GM18519 (cell line): ENCODE measurements around the gene PCDHB14.
"Not testable (repeated sequence)": the region's sequence is repeated elsewhere in the genome, so short reads cannot be mapped to it uniquely, and the experiment has no call there.

Source experiments
- ATAC-seq: cut with Tn5 transposase; IDR thresholded peaks from one replicate; pipeline ENCODE4 v1.9.1; 2021; ENCODE audit warnings: mild to moderate bottlenecking, moderate library complexity; ENCODE audit not compliant: unreplicated experiment, low FRiP score

PCDHB14 gene

DNA sequence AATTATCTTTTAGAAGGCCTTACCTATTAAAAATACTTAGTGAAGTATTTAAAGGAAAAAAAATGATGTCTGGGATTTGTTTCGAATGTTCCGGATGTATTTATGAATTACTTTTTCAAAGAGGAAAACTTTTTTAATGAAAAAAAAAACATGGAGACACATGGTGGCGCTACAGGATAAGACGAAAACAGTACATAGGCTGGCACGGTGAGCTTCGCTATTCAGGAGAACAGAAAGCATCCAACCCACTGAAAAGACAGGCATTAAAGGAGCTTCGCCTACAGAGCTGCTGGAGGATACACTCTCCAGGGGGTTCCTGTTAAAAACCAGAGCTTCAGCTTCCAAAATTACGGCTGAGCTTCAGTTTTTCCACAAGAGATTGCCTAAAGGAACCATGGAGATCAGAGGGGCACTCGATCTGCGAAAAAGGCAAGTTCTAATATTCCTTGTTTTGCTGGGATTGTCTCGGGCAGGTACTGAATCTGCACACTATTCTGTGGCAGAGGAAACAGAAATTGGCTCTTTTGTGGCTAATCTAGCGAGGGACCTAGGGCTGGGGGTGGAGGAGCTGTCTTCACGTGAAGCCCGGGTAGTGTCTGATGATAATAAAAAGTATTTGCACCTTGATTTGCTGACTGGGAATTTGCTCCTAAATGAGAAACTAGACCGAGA lies at the start of gene PCDHB14:
PCDHB14 (plus strand) TSS at position 232 of the 672 bp plus-strand sequence; CDS start at position 395, 163 bp downstream.
- ATAC-seq, result no peak

DNA sequence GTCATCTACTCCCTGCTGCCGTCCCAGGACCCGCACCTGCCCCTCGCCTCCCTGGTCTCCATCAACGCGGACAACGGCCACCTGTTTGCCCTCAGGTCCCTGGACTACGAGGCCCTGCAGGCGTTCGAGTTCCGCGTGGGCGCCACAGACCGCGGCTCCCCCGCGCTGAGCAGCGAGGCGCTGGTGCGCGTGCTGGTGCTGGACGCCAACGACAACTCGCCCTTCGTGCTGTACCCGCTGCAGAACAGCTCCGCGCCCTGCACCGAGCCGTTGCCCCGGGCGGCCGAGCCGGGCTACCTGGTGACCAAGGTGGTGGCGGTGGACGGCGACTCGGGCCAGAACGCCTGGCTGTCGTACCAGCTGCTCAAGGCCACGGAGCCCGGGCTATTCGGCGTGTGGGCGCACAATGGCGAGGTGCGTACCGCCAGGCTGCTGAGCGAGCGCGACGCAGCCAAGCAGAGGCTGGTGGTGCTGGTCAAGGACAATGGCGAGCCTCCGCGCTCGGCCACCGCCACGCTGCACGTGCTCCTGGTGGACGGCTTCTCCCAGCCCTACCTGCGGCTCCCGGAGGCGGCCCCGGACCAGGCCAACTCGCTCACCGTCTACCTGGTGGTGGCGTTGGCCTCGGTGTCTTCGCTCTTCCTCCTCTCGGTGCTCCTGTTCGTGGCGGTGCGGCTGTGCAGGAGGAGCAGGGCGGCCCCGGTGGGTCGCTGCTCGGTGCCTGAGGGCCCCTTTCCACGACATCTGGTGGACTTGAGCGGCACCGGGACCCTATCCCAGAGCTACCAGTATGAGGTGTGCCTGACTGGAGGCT lies 48.6 kb upstream of the PCDHB14 start:
- not testable (repeated sequence) for ATAC-seq

DNA sequence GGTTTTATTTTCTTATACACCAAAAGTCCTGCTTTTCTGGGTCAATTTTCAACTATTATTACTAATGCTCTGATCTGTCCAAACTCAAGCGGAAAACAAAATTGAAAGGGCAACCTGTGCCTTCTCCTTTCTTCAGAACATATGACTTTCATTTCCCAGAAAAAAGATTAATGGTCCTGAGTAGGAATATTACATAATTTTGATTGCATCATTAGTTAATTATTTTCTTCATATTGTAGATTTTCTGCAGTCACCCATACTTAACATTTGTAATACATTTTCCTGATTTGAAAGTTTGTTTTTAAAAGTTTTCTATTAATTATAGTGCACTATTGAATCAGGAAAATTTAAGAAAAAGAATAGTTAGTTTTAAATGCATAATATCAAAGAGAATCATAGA lies 47.2 kb upstream of the PCDHB14 start:
- ATAC-seq, result no peak

DNA sequence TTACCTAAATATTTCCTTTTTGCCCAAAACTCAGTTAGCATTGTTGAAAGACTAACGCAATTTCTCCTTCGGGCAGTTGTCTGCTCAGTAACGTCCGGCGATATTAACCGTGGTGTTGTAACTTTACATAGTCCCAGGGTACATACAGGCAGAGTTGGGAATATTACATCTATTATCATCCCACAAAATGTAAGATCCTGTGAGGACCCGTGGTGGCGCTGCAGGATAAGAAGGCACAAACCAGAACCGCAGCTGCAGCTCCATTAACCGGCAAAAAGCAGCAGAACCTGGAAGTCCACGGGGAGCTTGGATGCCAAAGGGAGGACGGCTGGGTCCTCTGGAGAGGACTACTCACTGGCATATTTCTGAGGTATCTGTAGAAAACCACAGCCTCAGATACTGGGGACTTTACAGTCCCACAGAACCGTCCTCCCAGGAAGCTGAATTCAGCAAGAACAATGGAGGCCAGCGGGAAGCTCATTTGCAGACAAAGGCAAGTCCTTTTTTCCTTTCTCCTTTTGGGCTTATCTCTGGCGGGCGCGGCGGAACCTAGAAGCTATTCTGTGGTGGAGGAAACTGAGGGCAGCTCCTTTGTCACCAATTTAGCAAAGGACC lies 45.5 kb upstream of the PCDHB14 start, which contains the start of gene PCDHB8:
PCDHB8 (plus strand) TSS at position 214 of the 615 bp plus-strand sequence; CDS start at position 459, 245 bp downstream.
- ATAC-seq, result not testable (repeated sequence)

DNA sequence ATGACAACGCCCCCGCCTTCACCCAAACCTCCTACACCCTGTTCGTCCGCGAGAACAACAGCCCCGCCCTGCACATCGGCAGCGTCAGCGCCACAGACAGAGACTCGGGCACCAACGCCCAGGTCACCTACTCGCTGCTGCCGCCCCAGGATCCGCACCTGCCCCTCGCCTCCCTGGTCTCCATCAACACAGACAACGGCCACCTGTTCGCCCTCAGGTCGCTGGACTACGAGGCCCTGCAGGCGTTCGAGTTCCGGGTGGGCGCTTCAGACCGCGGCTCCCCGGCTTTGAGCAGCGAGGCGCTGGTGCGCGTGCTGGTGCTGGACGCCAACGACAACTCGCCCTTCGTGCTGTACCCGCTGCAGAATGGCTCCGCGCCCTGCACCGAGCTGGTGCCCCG lies 43.8 kb upstream of the PCDHB14 start:
- ATAC-seq, result not testable (repeated sequence)

DNA sequence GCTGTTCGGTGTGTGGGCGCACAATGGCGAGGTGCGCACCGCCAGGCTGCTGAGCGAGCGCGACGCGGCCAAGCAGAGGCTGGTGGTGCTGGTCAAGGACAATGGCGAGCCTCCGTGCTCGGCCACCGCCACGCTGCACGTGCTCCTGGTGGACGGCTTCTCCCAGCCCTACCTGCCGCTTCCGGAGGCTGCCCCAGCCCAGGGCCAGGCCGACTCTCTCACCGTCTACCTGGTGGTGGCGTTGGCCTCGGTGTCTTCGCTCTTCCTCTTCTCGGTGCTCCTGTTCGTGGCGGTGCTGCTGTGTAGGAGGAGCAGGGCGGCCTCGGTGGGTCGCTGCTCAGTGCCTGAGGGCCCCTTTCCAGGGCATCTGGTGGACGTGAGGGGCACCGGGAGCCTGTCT lies 43.3 kb upstream of the PCDHB14 start:
- not testable (repeated sequence) for ATAC-seq

DNA sequence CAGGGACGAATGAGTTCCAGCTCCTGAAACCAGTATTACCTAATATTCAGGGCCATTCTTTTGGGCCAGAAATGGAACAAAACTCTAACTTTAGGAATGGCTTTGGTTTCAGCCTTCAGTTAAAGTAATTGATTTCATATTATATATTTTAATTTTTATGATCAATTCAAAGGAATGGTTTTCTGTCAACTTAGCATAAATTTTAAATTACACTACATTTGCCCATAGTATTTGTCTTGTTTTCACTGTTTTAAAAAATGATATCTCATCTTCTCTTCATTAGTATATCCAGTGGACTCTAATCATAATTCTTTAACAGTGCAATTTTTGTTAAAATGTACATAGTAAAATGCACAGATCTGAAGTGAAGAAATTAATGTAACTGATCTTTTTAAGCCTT lies 42.8 kb upstream of the PCDHB14 start:
- ATAC-seq, result no peak

DNA sequence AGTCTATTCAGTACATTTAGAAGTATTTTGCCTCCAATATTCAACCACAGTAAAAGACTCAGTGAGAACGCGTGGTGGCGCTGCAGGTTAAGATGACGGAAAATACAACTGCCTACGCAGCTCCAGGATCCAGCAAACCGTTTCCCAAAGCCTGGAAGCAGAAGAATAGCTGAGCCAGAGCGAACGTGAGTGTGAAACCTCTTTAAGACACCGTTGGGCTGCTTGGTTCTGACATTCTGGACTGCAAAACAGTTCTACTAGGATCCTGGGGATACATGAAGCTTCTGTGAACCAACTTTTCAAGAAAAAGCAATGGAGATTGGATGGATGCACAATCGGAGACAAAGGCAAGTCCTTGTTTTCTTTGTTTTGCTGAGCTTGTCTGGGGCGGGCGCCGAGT lies 40.9 kb upstream of the PCDHB14 start, which contains the start of gene PCDHB16:
PCDHB16 (plus strand) TSS at position 140 of the 400 bp plus-strand sequence; CDS start at position 313, 173 bp downstream.
- no peak for ATAC-seq

DNA sequence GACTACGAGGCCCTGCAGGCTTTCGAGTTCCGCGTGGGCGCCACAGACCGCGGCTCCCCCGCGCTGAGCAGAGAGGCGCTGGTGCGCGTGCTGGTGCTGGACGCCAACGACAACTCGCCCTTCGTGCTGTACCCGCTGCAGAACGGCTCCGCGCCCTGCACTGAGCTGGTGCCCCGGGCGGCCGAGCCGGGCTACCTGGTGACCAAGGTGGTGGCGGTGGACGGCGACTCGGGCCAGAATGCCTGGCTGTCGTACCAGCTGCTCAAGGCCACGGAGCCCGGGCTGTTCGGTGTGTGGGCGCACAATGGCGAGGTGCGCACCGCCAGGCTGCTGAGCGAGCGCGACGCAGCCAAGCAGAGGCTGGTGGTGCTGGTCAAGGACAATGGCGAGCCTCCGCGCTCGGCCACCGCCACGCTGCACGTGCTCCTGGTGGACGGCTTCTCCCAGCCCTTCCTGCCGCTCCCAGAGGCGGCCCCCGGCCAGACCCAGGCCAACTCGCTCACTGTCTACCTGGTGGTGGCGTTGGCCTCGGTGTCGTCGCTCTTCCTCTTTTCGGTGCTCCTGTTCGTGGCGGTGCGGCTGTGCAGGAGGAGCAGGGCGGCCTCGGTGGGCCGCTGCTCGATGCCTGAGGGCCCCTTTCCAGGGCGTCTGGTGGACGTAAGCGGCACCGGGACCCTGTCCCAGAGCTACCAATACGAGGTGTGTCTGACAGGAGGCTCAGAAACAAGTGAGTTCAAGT lies 38.9 kb upstream of the PCDHB14 start:
- not testable (repeated sequence) for ATAC-seq

DNA sequence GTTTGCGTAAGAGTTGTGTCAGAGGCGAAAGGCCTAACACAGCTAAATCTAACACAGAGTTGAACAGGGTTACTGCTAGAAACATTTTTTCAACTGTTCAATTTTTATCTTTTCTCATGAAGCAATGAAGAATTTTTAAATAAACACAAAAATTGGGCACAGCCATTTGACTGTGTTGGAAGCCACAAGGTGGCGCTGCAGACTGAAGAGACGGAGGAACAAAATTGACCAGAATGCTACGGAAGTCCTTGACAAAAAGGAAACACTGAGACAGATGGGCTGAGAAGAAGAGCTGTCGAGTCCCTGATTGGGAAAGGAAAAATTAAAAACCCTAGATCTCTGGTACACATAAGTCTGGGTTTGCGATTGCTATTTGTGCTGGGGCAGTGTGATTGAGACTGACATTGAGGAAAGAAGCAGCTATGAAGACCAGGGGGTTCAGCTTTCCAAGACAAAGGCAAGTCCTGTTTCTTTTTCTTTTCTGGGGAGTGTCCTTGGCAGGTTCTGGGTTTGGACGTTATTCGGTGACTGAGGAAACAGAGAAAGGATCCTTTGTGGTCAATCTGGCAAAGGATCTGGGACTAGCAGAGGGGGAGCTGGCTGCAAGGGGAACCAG lies 36.1 kb upstream of the PCDHB14 start, which contains the start of gene PCDHB9:
PCDHB9 (plus strand) TSS at position 265 of the 616 bp plus-strand sequence; CDS start at position 423, 158 bp downstream.
- no peak for ATAC-seq

DNA sequence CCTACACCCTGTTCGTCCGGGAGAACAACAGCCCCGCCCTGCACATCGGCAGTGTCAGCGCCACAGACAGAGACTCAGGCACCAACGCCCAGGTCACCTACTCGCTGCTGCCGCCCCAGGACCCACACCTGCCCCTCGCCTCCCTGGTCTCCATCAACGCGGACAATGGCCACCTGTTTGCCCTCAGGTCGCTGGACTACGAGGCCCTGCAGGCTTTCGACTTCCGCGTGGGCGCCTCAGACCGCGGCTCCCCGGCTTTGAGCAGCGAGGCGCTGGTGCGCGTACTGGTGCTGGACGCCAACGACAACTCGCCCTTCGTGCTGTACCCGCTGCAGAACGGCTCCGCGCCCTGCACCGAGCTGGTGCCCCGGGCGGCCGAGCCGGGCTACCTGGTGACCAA lies 34.5 kb upstream of the PCDHB14 start:
- ATAC-seq, result not testable (repeated sequence)

DNA sequence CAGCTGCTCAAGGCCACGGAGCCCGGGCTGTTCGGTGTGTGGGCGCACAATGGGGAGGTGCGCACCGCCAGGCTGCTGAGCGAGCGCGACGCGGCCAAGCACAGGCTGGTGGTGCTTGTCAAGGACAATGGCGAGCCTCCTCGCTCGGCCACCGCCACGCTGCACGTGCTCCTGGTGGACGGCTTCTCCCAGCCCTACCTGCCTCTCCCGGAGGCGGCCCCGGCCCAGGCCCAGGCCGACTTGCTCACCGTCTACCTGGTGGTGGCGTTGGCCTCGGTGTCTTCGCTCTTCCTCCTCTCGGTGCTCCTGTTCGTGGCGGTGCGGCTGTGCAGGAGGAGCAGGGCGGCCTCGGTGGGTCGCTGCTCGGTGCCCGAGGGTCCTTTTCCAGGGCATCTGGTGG lies 34.0 kb upstream of the PCDHB14 start:
- not testable (repeated sequence) for ATAC-seq

DNA sequence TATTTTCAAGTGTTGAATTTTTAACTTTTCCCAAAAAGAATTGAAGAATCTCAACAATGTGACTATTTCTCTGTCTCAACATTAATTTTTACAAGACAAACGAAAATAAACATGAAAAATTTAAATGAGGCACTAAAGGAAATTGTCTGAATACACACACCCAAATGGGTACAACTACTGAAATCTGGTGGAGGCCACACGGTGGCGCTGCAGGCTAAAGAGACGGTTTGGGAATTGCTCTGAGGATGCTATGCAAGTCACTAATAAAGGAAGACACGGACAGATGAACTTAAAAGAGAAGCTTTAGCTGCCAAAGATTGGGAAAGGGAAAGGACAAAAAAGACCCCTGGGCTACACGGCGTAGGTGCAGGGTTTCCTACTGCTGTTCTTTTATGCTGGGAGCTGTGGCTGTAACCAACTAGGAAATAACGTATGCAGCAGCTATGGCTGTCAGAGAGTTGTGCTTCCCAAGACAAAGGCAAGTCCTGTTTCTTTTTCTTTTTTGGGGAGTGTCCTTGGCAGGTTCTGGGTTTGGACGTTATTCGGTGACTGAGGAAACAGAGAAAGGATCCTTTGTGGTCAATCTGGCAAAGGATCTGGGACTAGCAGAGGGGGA lies 30.9 kb upstream of the PCDHB14 start, which contains the start of gene PCDHB10:
PCDHB10 (plus strand) TSS at position 244 of the 616 bp plus-strand sequence; CDS start at position 444, 200 bp downstream.
- ATAC-seq, result no peak

DNA sequence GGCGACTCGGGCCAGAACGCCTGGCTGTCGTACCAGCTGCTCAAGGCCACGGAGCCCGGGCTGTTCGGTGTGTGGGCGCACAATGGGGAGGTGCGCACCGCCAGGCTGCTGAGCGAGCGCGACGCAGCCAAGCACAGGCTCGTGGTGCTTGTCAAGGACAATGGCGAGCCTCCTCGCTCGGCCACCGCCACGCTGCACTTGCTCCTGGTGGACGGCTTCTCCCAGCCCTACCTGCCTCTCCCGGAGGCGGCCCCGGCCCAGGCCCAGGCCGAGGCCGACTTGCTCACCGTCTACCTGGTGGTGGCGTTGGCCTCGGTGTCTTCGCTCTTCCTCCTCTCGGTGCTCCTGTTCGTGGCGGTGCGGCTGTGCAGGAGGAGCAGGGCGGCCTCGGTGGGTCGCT lies 28.8 kb upstream of the PCDHB14 start:
- ATAC-seq, result not testable (repeated sequence)

DNA sequence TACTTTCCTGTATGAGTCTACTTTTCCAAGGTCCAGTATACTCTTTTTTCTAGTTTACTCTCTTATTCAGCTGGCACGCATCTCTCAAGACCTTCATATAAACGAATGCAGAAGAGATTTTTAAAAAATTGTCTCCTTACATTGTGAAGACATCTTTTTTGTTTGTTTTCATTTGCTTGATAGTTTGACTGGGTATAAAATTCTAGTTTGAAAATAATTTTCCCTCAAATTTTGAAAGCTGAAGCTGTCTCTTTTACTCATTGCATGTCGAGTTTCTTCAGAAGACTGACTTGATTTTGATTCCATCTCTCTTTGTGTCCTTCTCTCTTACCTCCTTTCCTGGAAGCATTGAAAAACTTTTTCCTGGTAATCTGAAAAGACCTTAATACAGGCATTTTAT lies 26.8 kb upstream of the PCDHB14 start:
- ATAC-seq, result no peak

DNA sequence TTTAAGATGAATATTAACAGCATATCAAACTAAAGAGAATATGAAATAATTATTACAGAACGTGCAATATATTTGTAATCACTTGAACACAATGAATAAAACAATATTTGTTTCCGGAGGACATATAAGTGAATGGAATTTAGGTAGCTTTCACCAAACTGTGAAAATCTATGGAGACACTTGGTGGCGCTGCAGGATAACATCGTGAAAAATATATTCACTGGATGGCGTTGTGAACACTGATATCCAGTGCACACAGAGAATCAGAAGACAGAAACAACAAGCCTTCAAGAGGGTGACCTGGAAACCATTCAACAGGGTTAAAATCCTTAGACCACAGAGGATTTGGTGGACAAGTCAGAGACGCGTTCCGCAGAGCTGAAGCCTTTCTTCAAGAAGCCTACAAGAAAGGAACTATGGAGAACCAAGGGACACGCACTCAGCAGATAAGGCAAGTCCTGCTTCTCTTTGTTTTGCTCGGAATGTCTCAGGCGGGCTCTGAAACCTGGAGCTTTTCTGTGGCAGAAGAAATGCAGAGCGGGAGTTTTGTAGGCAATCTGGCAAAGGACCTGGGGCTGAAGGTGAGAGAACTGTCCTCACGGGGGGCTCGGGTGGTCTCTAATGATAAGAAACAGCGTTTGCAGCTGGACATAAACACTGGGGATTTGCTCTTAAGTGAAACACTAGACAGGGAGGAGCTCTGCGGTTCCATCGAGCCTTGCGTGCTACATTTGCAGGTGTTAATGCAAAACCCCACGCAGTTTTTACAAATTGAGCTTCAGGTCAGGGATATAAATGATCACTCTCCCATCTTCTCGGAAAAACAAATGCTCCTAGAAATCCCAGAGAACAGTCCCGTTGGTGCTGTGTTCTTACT lies 23.5 kb upstream of the PCDHB14 start, which contains the start of gene PCDHB11:
PCDHB11 (plus strand) TSS at position 269 of the 877 bp plus-strand sequence; CDS start at position 417, 148 bp downstream.
- no peak for ATAC-seq

DNA sequence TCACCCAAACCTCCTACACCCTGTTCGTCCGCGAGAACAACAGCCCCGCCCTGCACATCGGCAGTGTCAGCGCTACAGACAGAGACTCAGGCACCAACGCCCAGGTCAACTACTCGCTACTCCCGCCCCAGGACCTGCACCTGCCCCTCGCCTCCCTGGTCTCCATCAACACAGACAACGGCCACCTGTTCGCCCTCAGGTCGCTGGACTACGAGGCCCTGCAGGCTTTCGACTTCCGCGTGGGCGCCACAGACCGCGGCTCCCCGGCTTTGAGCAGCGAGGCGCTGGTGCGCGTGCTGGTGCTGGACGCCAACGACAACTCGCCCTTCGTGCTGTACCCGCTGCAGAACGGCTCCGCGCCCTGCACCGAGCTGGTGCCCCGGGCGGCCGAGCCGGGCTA lies 22.0 kb upstream of the PCDHB14 start:
- ATAC-seq, result not testable (repeated sequence)

DNA sequence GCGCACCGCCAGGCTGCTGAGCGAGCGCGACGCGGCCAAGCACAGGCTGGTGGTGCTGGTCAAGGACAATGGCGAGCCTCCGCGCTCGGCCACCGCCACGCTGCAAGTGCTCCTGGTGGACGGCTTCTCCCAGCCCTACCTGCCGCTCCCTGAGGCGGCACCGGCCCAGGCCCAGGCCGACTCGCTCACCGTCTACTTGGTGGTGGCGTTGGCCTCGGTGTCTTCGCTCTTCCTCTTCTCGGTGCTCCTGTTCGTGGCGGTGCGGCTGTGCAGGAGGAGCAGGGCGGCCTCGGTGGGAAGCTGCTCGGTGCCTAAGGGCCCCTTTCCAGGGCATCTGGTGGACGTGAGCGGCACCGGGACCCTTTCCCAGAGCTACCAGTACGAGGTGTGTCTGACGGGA lies 21.5 kb upstream of the PCDHB14 start:
- not testable (repeated sequence) for ATAC-seq
